ENCODE data around the gene MRPS18A.

The MRPS18A gene

GRCh38 chr6:43674291-43674690 lies 13.3 kb downstream of the MRPS18A start:
- no peak overlapping the region for H3K27ac ChIP-seq
- no peak for DNase-seq (ENCODE audit: low read depth, low spot score)
- H3K4me3 ChIP-seq: no peak overlapping the region
- TF ChIP-seq FOXP2 (optimal IDR thresholded peaks at IDR 0.05; ENCODE audit: control extremely low read depth, extremely low read length, insufficient read depth) (no peak), EZH2 (IDR thresholded peaks at IDR 0.05) (no peak), POLR2AphosphoS5 (IDR thresholded peaks at IDR 0.05; ENCODE audit: borderline replicate concordance, low read depth, low read length) (no peak)
- H3K9me3 ChIP-seq (ENCODE audit: low read depth, low read length): no peaks in the 10 kb centered on the region
- H3K9ac ChIP-seq (ENCODE audit: insufficient read length): no peak overlapping the region
- peaks cover 79% of the 10 kb centered on the region; the same call in 1 of the 2 replicates for H3K36me3 ChIP-seq (ENCODE audit: insufficient read depth, low read length)

GRCh38 chr6:43673444-43674084 lies 14.0 kb downstream of the MRPS18A start:
- Histone ChIP-seq H3K27ac (no peak overlapping the region), H3K4me3 (no peak overlapping the region), H3K9me3 (ENCODE audit: low read depth, low read length) (no peaks in the 10 kb centered on the region), H3K36me3 (ENCODE audit: insufficient read depth, low read length) (peaks cover 71% of the 10 kb centered on the region; the same call in 1 of the 2 replicates), H3K9ac (ENCODE audit: insufficient read length) (no peak overlapping the region)
- DNase-seq (ENCODE audit: low read depth, low spot score): no peak
- no peak for TF ChIP-seq FOXP2 (optimal IDR thresholded peaks at IDR 0.05; ENCODE audit: control extremely low read depth, extremely low read length, insufficient read depth)
- no peak for TF ChIP-seq POLR2AphosphoS5 (IDR thresholded peaks at IDR 0.05; ENCODE audit: borderline replicate concordance, low read depth, low read length)
- TF ChIP-seq EZH2 (IDR thresholded peaks at IDR 0.05): no peak

GRCh38 chr6:43671801-43672690 lies 15.5 kb downstream of the MRPS18A start:
- H3K4me3 ChIP-seq: no peak overlapping the region
- H3K9me3 ChIP-seq (ENCODE audit: low read depth, low read length): no peaks in the 10 kb centered on the region
- TF ChIP-seq POLR2AphosphoS5 (IDR thresholded peaks at IDR 0.05; ENCODE audit: borderline replicate concordance, low read depth, low read length) (no peak), EZH2 (IDR thresholded peaks at IDR 0.05) (no peak), FOXP2 (optimal IDR thresholded peaks at IDR 0.05; ENCODE audit: control extremely low read depth, extremely low read length, insufficient read depth) (no peak)
- DNase-seq (ENCODE audit: low read depth, low spot score): no peak
- H3K36me3 ChIP-seq (ENCODE audit: insufficient read depth, low read length): peaks cover 56% of the 10 kb centered on the region; the same call in 1 of the 2 replicates
- H3K9ac ChIP-seq (ENCODE audit: insufficient read length): no peak overlapping the region
- no peak overlapping the region for H3K27ac ChIP-seq

- H3K9ac ChIP-seq (ENCODE audit: insufficient read length): no peak overlapping the region
- H3K27ac ChIP-seq: peak overlapping the region; percentile 62; the same call in 1 of the 2 replicates
- no peak for DNase-seq (ENCODE audit: low read depth, low spot score)
Measured at GRCh38 chr6:43671011-43671800, 16.4 kb downstream of the MRPS18A start.

GRCh38 chr6:43670623-43670986 lies 17.0 kb downstream of the MRPS18A start:
- Histone ChIP-seq H3K4me3 (no peak overlapping the region), H3K36me3 (ENCODE audit: insufficient read depth, low read length) (peaks cover 48% of the 10 kb centered on the region; the same call in 1 of the 2 replicates), H3K9ac (ENCODE audit: insufficient read length) (no peak overlapping the region), H3K9me3 (ENCODE audit: low read depth, low read length) (no peaks in the 10 kb centered on the region), H3K27ac (peak overlapping the region; percentile 62; the same call in 1 of the 2 replicates)
- DNase-seq (ENCODE audit: low read depth, low spot score): no peak
- TF ChIP-seq FOXP2 (optimal IDR thresholded peaks at IDR 0.05; ENCODE audit: control extremely low read depth, extremely low read length, insufficient read depth) (no peak), POLR2AphosphoS5 (IDR thresholded peaks at IDR 0.05; ENCODE audit: borderline replicate concordance, low read depth, low read length) (no peak), EZH2 (IDR thresholded peaks at IDR 0.05) (no peak)

More at GRCh38 chr6:43671011-43671800, 16.4 kb downstream of the MRPS18A start:
- Histone ChIP-seq H3K9me3 (ENCODE audit: low read depth, low read length) (no peaks in the 10 kb centered on the region), H3K36me3 (ENCODE audit: insufficient read depth, low read length) (peaks cover 48% of the 10 kb centered on the region; the same call in 1 of the 2 replicates), H3K4me3 (no peak overlapping the region)
- no peak for TF ChIP-seq EZH2 (IDR thresholded peaks at IDR 0.05)
- no peak for TF ChIP-seq POLR2AphosphoS5 (IDR thresholded peaks at IDR 0.05; ENCODE audit: borderline replicate concordance, low read depth, low read length)
- TF ChIP-seq FOXP2 (optimal IDR thresholded peaks at IDR 0.05; ENCODE audit: control extremely low read depth, extremely low read length, insufficient read depth): no peak

GRCh38 chr6:43669922-43670622 lies 17.5 kb downstream of the MRPS18A start:
- peaks cover 43% of the 10 kb centered on the region; the same call in 1 of the 2 replicates for H3K36me3 ChIP-seq (ENCODE audit: insufficient read depth, low read length)
- TF ChIP-seq POLR2AphosphoS5 (IDR thresholded peaks at IDR 0.05; ENCODE audit: borderline replicate concordance, low read depth, low read length) (peak; percentile 67), EZH2 (IDR thresholded peaks at IDR 0.05) (no peak)
- peak overlapping the region; percentile 20 for H3K9ac ChIP-seq (ENCODE audit: insufficient read length)
- H3K9me3 ChIP-seq (ENCODE audit: low read depth, low read length): no peaks in the 10 kb centered on the region
- H3K4me3 ChIP-seq: peak overlapping the region; percentile 18; the same call in 1 of the 2 replicates
- peak overlapping the region; percentile 76 for H3K27ac ChIP-seq
- DNase-seq (ENCODE audit: low read depth, low spot score): no peak

GRCh38 chr6:43669050-43669921 lies 18.3 kb downstream of the MRPS18A start:
- H3K36me3 ChIP-seq (ENCODE audit: insufficient read depth, low read length): peaks cover 35% of the 10 kb centered on the region; the same call in 1 of the 2 replicates
- no peak for DNase-seq (ENCODE audit: low read depth, low spot score)
- no peaks in the 10 kb centered on the region for H3K9me3 ChIP-seq (ENCODE audit: low read depth, low read length)
- H3K9ac ChIP-seq (ENCODE audit: insufficient read length): peak overlapping the region; percentile 20
- H3K27ac ChIP-seq: peak overlapping the region; percentile 76
- peak overlapping the region; percentile 18; the same call in 1 of the 2 replicates for H3K4me3 ChIP-seq
- TF ChIP-seq POLR2AphosphoS5 (IDR thresholded peaks at IDR 0.05; ENCODE audit: borderline replicate concordance, low read depth, low read length) (no peak), FOXP2 (optimal IDR thresholded peaks at IDR 0.05; ENCODE audit: control extremely low read depth, extremely low read length, insufficient read depth) (no peak), EZH2 (IDR thresholded peaks at IDR 0.05) (no peak)

All from SK-N-MC (cell line).